Measurements from ENCODE around the gene NELFE.
A peak's percentile ranks its signal among the peaks of the same experiment; 100 is the strongest.
"Not testable (repeated sequence)": the region's sequence is repeated elsewhere in the genome, so short reads cannot be mapped to it uniquely, and the experiment has no call there.

The NELFE gene

DNA sequence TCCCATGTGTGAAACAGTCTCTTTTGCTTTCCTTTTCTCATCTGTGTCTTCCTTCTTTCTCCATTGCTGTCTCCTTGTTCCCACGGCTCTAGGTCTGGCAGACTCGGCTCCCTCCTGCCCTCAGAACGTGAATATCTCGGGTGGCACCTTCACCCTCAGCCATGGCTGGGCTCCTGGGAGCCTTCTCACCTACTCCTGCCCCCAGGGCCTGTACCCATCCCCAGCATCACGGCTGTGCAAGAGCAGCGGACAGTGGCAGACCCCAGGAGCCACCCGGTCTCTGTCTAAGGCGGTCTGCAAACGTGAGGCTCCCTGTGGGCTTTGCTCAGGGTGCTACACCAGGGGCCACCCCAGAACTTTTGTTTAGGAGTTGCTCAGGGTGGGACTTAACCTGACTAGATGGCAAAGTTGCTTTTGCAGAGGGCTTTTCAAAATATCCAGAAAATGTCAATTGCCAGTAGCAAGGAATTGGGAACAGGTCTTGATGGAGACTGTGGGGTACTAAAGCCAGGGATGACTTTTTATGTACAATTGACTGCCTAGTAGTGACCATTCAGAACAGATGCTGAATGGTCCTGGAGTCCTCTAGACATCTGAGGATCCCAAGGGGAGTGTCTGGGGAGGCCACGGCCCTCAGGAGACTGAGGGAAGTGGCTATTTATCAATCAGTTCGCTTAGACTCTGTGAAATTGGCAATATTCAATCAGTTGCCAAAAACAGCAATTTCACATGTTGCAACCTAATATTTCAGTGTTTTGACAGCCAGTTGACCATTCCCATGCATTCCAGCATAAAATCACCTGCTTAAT is 30.7 kb downstream of the NELFE start:
- no peaks in the 10 kb centered on the region for H3K36me3 ChIP-seq (ENCODE audit: insufficient read depth, low read length)
- H3K27ac ChIP-seq (ENCODE audit: low read depth, low read length), result no peak overlapping the region
- no peaks in the 10 kb centered on the region for H3K27me3 ChIP-seq (ENCODE audit: control insufficient read depth in 1 of 2, insufficient read depth in 2 of 2, low read length in 2 of 2)
- H3K4me3 ChIP-seq (ENCODE audit: low read depth in 1 of 2, low read length in 2 of 2), result peak overlapping the region in 1 of 2 donors; percentile 21
- no peak overlapping the region for H3K9ac ChIP-seq (ENCODE audit: low read length)
- H3K4me1 ChIP-seq (ENCODE audit: insufficient read depth, low read length), result no peaks in the 10 kb centered on the region
- no peaks in the 10 kb centered on the region for H3K9me3 ChIP-seq (ENCODE audit: low read length)

DNA sequence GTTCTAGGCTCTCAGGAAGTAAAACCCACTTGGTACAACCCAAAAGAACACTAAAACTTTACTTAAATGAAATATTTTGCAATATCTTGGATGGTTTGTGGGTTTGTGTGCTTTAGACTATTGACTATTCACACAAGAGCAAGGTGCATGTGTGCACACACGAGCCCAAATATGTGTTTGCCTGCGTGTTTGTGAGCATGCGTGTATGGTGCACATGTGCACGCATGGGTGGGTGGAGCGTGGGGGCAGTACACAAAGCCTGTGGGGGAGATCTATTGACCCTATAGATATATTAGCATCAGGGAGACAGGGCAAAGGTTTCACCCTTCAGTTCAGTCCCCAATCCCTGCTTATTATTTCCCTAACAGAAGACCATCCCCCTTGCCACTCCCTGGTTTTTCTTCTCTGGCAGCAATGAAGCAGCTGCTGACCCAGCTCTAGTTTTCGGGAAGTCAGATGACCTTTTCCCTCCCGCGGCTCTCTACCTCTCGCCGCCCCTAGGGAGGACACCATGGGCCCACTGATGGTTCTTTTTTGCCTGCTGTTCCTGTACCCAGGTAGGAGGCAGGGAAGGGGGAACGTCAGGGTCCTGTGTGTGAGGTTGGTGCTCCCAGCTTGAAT is 31.4 kb downstream of the NELFE start, which contains the start of gene C2:
TSS of gene C2 (plus strand) at position 476 of the 621 bp plus-strand sequence. CDS start at position 512, 36 bp downstream.
- Histone ChIP-seq H3K36me3 (ENCODE audit: insufficient read depth, low read length) (no peaks in the 10 kb centered on the region), H3K9me3 (ENCODE audit: low read length) (no peaks in the 10 kb centered on the region), H3K4me1 (ENCODE audit: insufficient read depth, low read length) (no peaks in the 10 kb centered on the region), H3K27ac (ENCODE audit: low read depth, low read length) (no peak within 1 kb of the TSS), H3K9ac (ENCODE audit: low read length) (no peak within 1 kb of the TSS), H3K27me3 (ENCODE audit: control insufficient read depth in 1 of 2, insufficient read depth in 2 of 2, low read length in 2 of 2) (no peaks in the 10 kb centered on the region), H3K4me3 (ENCODE audit: low read depth in 1 of 2, low read length in 2 of 2) (peak within 1 kb of the TSS in 1 of 2 donors; percentile 21)

DNA sequence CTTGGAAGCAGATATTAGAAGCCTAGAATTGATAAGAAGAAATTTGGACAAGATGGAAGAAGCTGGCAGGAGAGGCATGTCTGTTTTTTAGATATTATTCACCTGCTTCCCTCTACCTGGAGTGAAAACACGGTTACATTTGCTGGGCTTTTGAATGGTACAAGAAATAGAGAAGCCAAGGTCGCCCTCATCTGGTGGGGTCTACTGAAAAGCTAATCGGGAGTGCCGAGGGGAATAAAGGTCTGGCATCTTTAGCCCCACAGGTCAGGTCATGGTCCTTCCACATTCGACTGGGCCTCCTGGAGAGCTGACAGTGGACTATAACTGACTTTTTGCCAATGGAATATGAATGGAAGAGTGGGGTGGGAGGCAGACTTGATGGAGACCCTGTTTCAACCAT is 35.8 kb downstream of the NELFE start:
- Histone ChIP-seq H3K36me3 (ENCODE audit: insufficient read depth, low read length) (no peaks in the 10 kb centered on the region), H3K9me3 (ENCODE audit: low read length) (no peaks in the 10 kb centered on the region), H3K4me1 (ENCODE audit: insufficient read depth, low read length) (no peaks in the 10 kb centered on the region), H3K9ac (ENCODE audit: low read length) (no peak overlapping the region), H3K27me3 (ENCODE audit: control insufficient read depth in 1 of 2, insufficient read depth in 2 of 2, low read length in 2 of 2) (no peaks in the 10 kb centered on the region), H3K4me3 (ENCODE audit: low read depth in 1 of 2, low read length in 2 of 2) (no peak overlapping the region), H3K27ac (ENCODE audit: low read depth, low read length) (no peak overlapping the region)

DNA sequence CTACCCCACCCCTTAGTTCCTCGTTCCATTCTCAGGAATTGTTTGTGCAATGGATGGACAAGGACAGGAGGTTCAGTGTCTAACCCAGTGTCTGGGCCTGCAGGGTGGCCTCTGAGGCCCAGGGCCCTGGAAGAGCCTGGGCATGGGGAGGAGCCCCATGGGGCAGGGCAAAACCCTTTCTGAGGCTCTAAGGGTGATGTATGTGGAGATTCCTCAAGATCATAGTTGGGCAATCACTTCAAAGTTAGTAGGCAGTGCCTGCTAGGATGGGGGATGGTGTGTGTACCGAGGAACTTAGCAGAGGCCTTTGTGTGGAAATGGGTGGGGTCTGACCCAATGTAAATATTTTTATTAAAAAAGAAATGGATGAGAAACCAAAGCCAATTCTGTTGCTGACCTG is 38.0 kb downstream of the NELFE start:
- Histone ChIP-seq H3K4me1 (ENCODE audit: insufficient read depth, low read length) (no peaks in the 10 kb centered on the region), H3K27ac (ENCODE audit: low read depth, low read length) (no peak overlapping the region), H3K36me3 (ENCODE audit: insufficient read depth, low read length) (no peaks in the 10 kb centered on the region), H3K27me3 (ENCODE audit: control insufficient read depth in 1 of 2, insufficient read depth in 2 of 2, low read length in 2 of 2) (no peaks in the 10 kb centered on the region), H3K9ac (ENCODE audit: low read length) (no peak overlapping the region), H3K4me3 (ENCODE audit: low read depth in 1 of 2, low read length in 2 of 2) (no peak overlapping the region), H3K9me3 (ENCODE audit: low read length) (no peaks in the 10 kb centered on the region)

DNA sequence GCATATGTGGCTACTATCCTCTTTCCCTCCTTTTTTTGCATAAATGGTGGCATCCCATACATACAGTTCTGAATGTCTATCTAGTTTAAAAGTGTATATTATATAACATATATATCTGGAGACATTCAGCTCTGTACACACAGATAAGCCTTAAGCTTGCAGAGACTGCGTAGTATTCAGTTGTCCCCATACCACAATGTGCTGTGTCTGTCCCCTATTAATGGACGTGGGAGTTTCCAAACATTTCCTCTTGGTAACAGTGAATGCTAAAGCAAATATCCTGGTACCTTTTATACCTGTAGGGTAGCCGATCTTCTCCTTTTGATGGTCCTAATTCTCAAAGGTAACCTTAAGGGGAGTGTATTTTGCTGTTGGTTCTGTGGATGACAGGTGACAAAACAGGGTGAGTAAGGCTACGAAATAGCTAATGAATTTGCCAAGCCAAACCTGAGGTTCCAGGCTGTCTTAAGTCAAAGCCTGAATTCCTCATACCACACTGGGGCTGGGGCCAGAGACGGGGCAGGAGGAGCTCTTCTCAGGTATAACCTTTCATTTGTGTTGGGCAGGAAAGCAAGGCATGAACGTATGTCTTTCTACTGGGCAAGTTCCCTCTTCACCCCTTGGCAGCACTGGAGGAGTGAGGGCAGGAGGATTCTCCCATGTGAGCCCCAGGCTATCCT is 39.0 kb downstream of the NELFE start:
- Histone ChIP-seq H3K4me1 (ENCODE audit: insufficient read depth, low read length) (no peaks in the 10 kb centered on the region), H3K36me3 (ENCODE audit: insufficient read depth, low read length) (no peaks in the 10 kb centered on the region), H3K27me3 (ENCODE audit: control insufficient read depth in 1 of 2, insufficient read depth in 2 of 2, low read length in 2 of 2) (no peaks in the 10 kb centered on the region), H3K9ac (ENCODE audit: low read length) (no peak overlapping the region), H3K4me3 (ENCODE audit: low read depth in 1 of 2, low read length in 2 of 2) (no peak overlapping the region), H3K9me3 (ENCODE audit: low read length) (no peaks in the 10 kb centered on the region), H3K27ac (ENCODE audit: low read depth, low read length) (no peak overlapping the region)

DNA sequence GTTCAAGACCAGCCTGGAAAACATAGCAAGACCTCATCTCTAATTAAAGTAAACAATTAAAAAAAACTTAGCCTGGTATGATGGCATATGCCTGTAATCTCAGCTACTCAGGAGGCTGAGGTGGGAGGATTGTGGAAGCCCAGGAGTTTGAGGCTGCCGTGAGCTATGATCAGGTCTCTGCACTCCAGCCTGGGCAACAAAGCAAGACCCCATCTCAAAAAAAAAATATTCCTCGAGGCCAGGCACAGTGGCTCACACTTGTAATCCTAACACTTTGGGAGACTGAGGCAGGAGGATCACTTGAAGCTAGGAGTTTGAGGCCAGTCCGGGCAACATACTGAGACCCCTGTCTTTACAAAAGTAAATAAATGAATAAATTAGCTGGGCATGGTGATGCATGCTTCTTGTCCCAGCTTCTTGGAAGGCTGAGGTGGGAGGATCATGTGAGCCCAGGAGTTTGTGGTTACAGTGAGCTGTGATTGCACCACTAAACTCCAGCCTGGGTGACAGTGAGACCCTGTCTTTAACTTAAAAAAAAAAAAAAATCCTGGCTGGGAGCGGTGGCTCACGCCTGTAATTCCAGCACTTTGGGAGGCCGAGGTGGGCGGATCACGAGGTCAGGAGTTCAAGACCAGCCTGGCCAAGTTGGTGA is 40.6 kb downstream of the NELFE start:
- no peak overlapping the region for H3K27ac ChIP-seq (ENCODE audit: low read depth, low read length)
- no peak overlapping the region for H3K4me3 ChIP-seq (ENCODE audit: low read depth in 1 of 2, low read length in 2 of 2)
- H3K9me3 ChIP-seq (ENCODE audit: low read length), result no peaks in the 10 kb centered on the region
- no peaks in the 10 kb centered on the region for H3K27me3 ChIP-seq (ENCODE audit: control insufficient read depth in 1 of 2, insufficient read depth in 2 of 2, low read length in 2 of 2)
- H3K9ac ChIP-seq (ENCODE audit: low read length), result no peak overlapping the region
- no peaks in the 10 kb centered on the region for H3K4me1 ChIP-seq (ENCODE audit: insufficient read depth, low read length)
- H3K36me3 ChIP-seq (ENCODE audit: insufficient read depth, low read length), result no peaks in the 10 kb centered on the region

DNA sequence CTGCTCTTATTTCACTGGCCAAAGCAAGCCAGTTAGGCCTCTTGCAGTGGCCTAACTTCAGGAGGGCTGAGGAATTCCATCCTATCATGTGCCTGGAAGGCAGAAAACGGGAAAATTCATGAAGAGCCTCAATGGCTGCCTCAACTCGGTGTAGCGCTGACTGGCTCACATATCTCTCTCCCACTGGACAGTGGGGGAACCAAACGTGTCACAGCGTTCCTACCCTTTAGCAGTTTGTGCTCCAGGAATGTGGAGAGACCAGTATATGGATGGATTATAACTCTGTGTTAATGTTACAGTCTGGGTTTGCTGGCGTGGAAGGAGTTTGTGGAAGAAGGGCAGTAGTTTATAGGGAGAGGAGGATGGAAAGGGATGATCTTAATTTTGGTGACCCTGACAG is 43.0 kb downstream of the NELFE start:
- no peaks in the 10 kb centered on the region for H3K9me3 ChIP-seq (ENCODE audit: low read length)
- no peaks in the 10 kb centered on the region for H3K4me1 ChIP-seq (ENCODE audit: insufficient read depth, low read length)
- no peaks in the 10 kb centered on the region for H3K36me3 ChIP-seq (ENCODE audit: insufficient read depth, low read length)
- H3K4me3 ChIP-seq (ENCODE audit: low read depth in 1 of 2, low read length in 2 of 2), result no peak overlapping the region
- no peak overlapping the region for H3K9ac ChIP-seq (ENCODE audit: low read length)
- no peaks in the 10 kb centered on the region for H3K27me3 ChIP-seq (ENCODE audit: control insufficient read depth in 1 of 2, insufficient read depth in 2 of 2, low read length in 2 of 2)
- H3K27ac ChIP-seq (ENCODE audit: low read depth, low read length), result no peak overlapping the region

DNA sequence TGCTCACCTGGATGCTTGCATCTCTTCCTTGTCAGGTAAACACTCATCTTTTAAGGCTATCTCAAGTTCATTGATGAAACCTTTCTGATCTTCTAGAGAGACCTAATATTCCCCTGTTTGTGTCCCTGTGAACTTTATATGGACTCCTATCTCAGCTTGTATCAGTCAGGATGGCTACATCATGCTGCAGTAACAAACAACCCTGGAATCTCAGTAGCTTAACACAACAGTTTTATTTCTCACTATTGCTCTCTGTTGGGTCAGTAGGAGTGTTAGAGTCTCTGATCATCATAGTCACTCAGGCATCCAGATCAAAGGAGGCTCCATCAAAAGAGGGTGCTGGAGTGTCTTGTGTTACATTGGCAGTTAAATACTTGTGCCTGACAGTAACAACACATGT is 43.4 kb downstream of the NELFE start:
- Histone ChIP-seq H3K27ac (ENCODE audit: low read depth, low read length) (no peak overlapping the region), H3K27me3 (ENCODE audit: control insufficient read depth in 1 of 2, insufficient read depth in 2 of 2, low read length in 2 of 2) (no peaks in the 10 kb centered on the region), H3K36me3 (ENCODE audit: insufficient read depth, low read length) (no peaks in the 10 kb centered on the region), H3K4me1 (ENCODE audit: insufficient read depth, low read length) (no peaks in the 10 kb centered on the region), H3K9me3 (ENCODE audit: low read length) (no peaks in the 10 kb centered on the region), H3K9ac (ENCODE audit: low read length) (no peak overlapping the region), H3K4me3 (ENCODE audit: low read depth in 1 of 2, low read length in 2 of 2) (no peak overlapping the region)

DNA sequence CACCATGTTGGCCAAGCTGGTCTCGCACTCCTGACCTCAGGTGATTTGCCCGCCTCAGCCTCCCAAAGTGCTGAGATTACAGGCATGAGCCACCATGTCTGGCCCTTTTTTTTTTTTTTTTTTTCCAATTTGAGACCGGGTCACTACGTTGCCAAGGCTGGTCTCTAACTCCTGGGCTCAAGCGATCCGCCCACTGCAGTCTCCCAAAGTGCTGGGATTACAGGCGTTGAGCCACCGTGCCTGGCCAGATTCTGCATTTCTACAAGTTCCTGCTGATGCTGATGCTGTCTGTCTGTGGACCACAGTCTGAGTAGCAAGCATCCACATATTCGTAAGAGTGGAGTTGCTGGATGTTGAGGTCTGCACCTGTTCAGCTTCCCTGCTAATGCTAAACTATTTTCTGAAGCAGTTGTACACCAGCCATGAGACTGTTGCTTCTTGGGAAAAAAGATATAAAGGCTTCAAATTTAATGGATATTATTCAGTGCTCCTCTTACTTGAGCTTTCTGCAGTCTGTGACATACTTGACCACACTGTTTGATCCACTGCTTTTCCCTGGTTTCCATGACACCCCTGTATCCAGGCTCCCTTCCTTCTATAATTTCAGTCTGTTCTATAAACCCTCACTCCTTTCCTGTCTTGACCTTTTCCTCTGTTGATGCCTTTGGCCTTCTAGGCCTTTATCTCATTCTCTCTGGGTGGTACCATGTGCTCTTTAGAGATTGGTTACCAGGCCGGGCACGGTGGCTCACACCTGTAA is 46.8 kb downstream of the NELFE start:
- Histone ChIP-seq H3K4me3 (ENCODE audit: low read depth in 1 of 2, low read length in 2 of 2) (no peak overlapping the region), H3K9me3 (ENCODE audit: low read length) (no peaks in the 10 kb centered on the region), H3K27me3 (ENCODE audit: control insufficient read depth in 1 of 2, insufficient read depth in 2 of 2, low read length in 2 of 2) (no peaks in the 10 kb centered on the region), H3K4me1 (ENCODE audit: insufficient read depth, low read length) (no peaks in the 10 kb centered on the region), H3K27ac (ENCODE audit: low read depth, low read length) (no peak overlapping the region), H3K9ac (ENCODE audit: low read length) (no peak overlapping the region), H3K36me3 (ENCODE audit: insufficient read depth, low read length) (no peaks in the 10 kb centered on the region)

DNA sequence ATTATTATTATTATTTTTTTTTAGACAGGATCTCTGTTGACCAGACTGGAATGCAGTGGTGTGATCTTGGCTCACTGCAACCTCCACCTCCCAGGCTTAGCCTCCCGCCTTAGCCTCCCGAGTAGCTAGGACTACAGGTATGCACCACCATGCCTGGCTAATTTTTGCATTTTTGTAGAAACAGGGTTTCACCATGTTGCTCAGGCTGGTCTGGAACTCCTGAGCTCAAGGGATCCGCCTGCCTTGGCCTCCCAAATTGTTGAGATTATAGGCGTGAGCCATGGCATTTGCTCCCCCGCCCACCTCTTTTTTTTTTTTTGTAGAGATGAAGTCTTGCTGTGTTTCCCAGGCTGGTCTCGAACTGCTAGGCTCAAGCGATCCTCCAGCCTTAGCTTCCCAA is 49.5 kb downstream of the NELFE start:
- not testable (repeated sequence) for H3K36me3 ChIP-seq (ENCODE audit: insufficient read depth, low read length); H3K27ac ChIP-seq (ENCODE audit: low read depth, low read length); H3K9ac ChIP-seq (ENCODE audit: low read length); H3K9me3 ChIP-seq (ENCODE audit: low read length); H3K4me1 ChIP-seq (ENCODE audit: insufficient read depth, low read length); H3K4me3 ChIP-seq (ENCODE audit: low read depth in 1 of 2, low read length in 2 of 2); H3K27me3 ChIP-seq (ENCODE audit: control insufficient read depth in 1 of 2, insufficient read depth in 2 of 2, low read length in 2 of 2)

DNA sequence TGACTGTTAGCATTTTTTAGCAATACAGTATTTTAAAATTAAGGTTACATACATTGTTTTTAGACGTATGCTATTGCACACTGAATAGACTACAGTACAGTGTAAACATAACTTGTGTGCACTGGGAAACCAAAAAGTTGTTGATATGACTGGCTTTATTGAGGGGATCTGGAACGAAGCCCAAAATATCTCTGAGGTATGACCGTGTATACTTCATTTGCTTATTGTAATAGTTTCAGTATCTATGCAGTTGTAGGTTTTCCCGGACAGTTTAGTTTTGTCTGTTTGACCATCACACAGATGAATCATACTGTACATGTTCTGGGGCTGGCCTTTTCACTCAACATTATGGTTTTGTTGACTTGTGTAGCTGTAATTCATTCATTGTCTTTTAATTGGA is 50.0 kb downstream of the NELFE start:
- Histone ChIP-seq H3K4me1 (ENCODE audit: insufficient read depth, low read length) (peaks cover 2% of the 10 kb centered on the region), H3K27me3 (ENCODE audit: control insufficient read depth in 1 of 2, insufficient read depth in 2 of 2, low read length in 2 of 2) (no peaks in the 10 kb centered on the region), H3K9me3 (ENCODE audit: low read length) (no peaks in the 10 kb centered on the region), H3K4me3 (ENCODE audit: low read depth in 1 of 2, low read length in 2 of 2) (no peak overlapping the region), H3K36me3 (ENCODE audit: insufficient read depth, low read length) (no peaks in the 10 kb centered on the region), H3K9ac (ENCODE audit: low read length) (no peak overlapping the region), H3K27ac (ENCODE audit: low read depth, low read length) (no peak overlapping the region)

All from muscle layer of colon (tissue), 2 donors.